Breast epithelium (tissue), 3 donors: Measurements from ENCODE around the gene ANKRD23.

Experiments
- CTCF ChIP-seq, 3 donors: fragments of 450-650 bp; IDR thresholded peaks; one replicate each; pipeline ENCODE4 v1.5.1; 2016 to 2017; ENCODE audit warnings: antibody characterized with exemption in 3 of 3, mild to moderate bottlenecking in 3 of 3, moderate library complexity in 3 of 3
- POLR2A ChIP-seq: fragments of 450-650 bp; IDR thresholded peaks from one replicate; pipeline ENCODE4 v1.6.1; 2016; ENCODE audit warnings: antibody characterized with exemption, mild to moderate bottlenecking, moderate library complexity
- POLR2AphosphoS5 ChIP-seq, 3 donors: sonication (generic); formaldehyde crosslinking; IDR thresholded peaks; one replicate each; pipeline ENCODE4 v1.6.1; 2017; ENCODE audit warnings: antibody characterized with exemption in 3 of 3

- TF ChIP-seq CTCF (IDR thresholded peaks at IDR 0.05) (no peak), POLR2A (no peak), POLR2AphosphoS5 (IDR thresholded peaks at IDR 0.05) (no peak)
Measured at GRCh38 chr2:96804986-96805385, 38.8 kb downstream of the ANKRD23 start.
